IMR-90 (cell line): Measurements from ENCODE around the gene ZNF821. TPM values are rescaled to one million over a fixed set of nuclear protein-coding genes. Genes with fewer than 3 reads are reported as not detected.

Experiments used
- ATAC-seq: fragments of 200-7000 bp; cut with Tn5 transposase; 2 replicates; pipeline ENCODE4 v1.9.1; 2020; ENCODE audit warnings: low read depth, mild to moderate bottlenecking, moderate library complexity
- BruUV-seq: library from RNA; stranded (reverse); fragments of 400-500 nt; replicated peaks from 2 replicates; lab custom pipeline; 2021; lab: Mats Ljungman, UMichigan
- CTCF ChIA-PET: fragments of 300-600 bp; formaldehyde crosslinking; extraction: SDS; loops from one replicate; lab custom pipeline; 2021; ENCODE audit warnings: antibody characterized with exemption; lab: Yijun Ruan, JAX
- POLR2A ChIA-PET: fragments of 300-600 bp; sonication (Branson Sonifier 250); formaldehyde crosslinking; loops from one replicate; lab custom pipeline; 2022; ENCODE audit warnings: antibody characterized with exemption; ENCODE audit not compliant: unreplicated experiment; lab: Charles Lee
- DNase-seq: peaks from one replicate; pipeline ENCODE4 v3.0.0; 2013
- H2AFZ ChIP-seq: replicated peaks from 2 replicates; pipeline ENCODE3; 2013; ENCODE audit warnings: low read length, mild to moderate bottlenecking; ENCODE audit not compliant: poor library complexity
- H2AK5ac ChIP-seq: 2 replicates; pipeline ENCODE4 v1.6.1; 2013; ENCODE audit warnings: low read depth, low read length, inconsistent platforms
- H2AK9ac ChIP-seq: replicated peaks from 2 replicates; pipeline ENCODE3; 2013; ENCODE audit warnings: mild to moderate bottlenecking, low read depth, low read length, moderate library complexity; ENCODE audit not compliant: poor library complexity
- H2BK120ac ChIP-seq: 2 replicates; pipeline ENCODE4 v1.6.1; 2013; ENCODE audit warnings: low read depth, low read length, inconsistent platforms
- H2BK15ac ChIP-seq: 3 replicates; pipeline ENCODE4 v1.6.1; 2013; ENCODE audit warnings: low read depth, low read length, inconsistent platforms
- H2BK20ac ChIP-seq: 2 replicates; pipeline ENCODE4 v1.6.1; 2013; ENCODE audit warnings: low read depth, mild to moderate bottlenecking, inconsistent platforms, low read length, moderate library complexity
- H2BK5ac ChIP-seq: 2 replicates; pipeline ENCODE4 v1.6.1; 2013; ENCODE audit warnings: mild to moderate bottlenecking, low read depth, low read length, inconsistent platforms; ENCODE audit not compliant: poor library complexity, severe bottlenecking
- H3K14ac ChIP-seq: replicated peaks from 2 replicates; pipeline ENCODE4 v1.6.1; 2013; ENCODE audit warnings: low read depth, low read length, inconsistent platforms
- H3K18ac ChIP-seq: 2 replicates; pipeline ENCODE4 v1.6.1; 2013; ENCODE audit warnings: low read depth, low read length, control low read depth
- H3K23ac ChIP-seq: 2 replicates; pipeline ENCODE4 v1.6.1; 2013; ENCODE audit warnings: low read depth, low read length, inconsistent platforms
- H3K27ac ChIP-seq: 2 replicates; pipeline ENCODE4 v1.5.1; 2013; ENCODE audit warnings: mild to moderate bottlenecking, control low read depth, low read length; ENCODE audit not compliant: insufficient read depth
- H3K27me3 ChIP-seq: 2 replicates; pipeline ENCODE4 v1.6.1; 2013; ENCODE audit warnings: low read length; ENCODE audit not compliant: control insufficient read depth, insufficient read depth
- H3K36me3 ChIP-seq: 2 replicates; pipeline ENCODE4 v1.6.1; 2013; ENCODE audit warnings: low read length, mixed read lengths; ENCODE audit not compliant: control insufficient read depth, insufficient read depth
- H3K4ac ChIP-seq: 2 replicates; pipeline ENCODE4 v1.6.1; 2013; ENCODE audit warnings: low read depth, low read length, inconsistent platforms
- H3K4me1 ChIP-seq: 2 replicates; pipeline ENCODE4 v1.6.1; 2013; ENCODE audit warnings: low read length, mixed read lengths; ENCODE audit not compliant: control insufficient read depth, insufficient read depth
- H3K4me2 ChIP-seq: 2 replicates; pipeline ENCODE4 v1.6.1; 2013; ENCODE audit warnings: low read depth, mild to moderate bottlenecking, control low read depth, low read length, moderate library complexity
- H3K4me3 ChIP-seq: 2 replicates; pipeline ENCODE4 v1.5.1; 2013; ENCODE audit warnings: low read depth, mild to moderate bottlenecking, control low read depth, low read length, moderate library complexity; ENCODE audit not compliant: insufficient read depth
- H3K56ac ChIP-seq: 2 replicates; pipeline ENCODE4 v1.6.1; 2013; ENCODE audit warnings: low read length, inconsistent platforms; ENCODE audit not compliant: insufficient read depth; ENCODE audit errors: extremely low read depth
- H3K79me1 ChIP-seq, 2 experiments: 2 replicates each; pipeline ENCODE4 v1.6.1; 2013; ENCODE audit warnings: low read length in 2 of 2, inconsistent platforms in 1 of 2, low read depth in 1 of 2
- H3K9ac ChIP-seq: 2 replicates; pipeline ENCODE4 v1.6.1; 2013; ENCODE audit warnings: low read depth, low read length, control low read depth
- H3K9me1 ChIP-seq: 2 replicates; pipeline ENCODE4 v1.6.1; 2013; ENCODE audit warnings: low read length, inconsistent platforms; ENCODE audit not compliant: insufficient read depth
- H3K9me3 ChIP-seq: 2 replicates; pipeline ENCODE4 v1.6.1; 2013; ENCODE audit warnings: low read length; ENCODE audit not compliant: control insufficient read depth, insufficient read depth
- H4K20me1 ChIP-seq: 2 replicates; pipeline ENCODE4 v1.6.1; 2013; ENCODE audit warnings: low read length, inconsistent platforms; ENCODE audit not compliant: insufficient read depth
- H4K5ac ChIP-seq: 2 replicates; pipeline ENCODE4 v1.6.1; 2013; ENCODE audit warnings: mild to moderate bottlenecking, low read depth, low read length, control low read depth
- H4K8ac ChIP-seq, 2 experiments: 2 replicates each; pipeline ENCODE4 v1.6.1; 2013; ENCODE audit warnings: low read depth in 2 of 2, low read length in 2 of 2, control low read depth in 1 of 2, inconsistent platforms in 1 of 2
- H4K91ac ChIP-seq: 2 replicates; pipeline ENCODE4 v1.6.1; 2013; ENCODE audit warnings: low read depth, low read length, inconsistent platforms; ENCODE audit not compliant: insufficient read depth
- CEBPB ChIP-seq: IDR thresholded peaks from 2 replicates; pipeline ENCODE4 v1.6.1; 2012; ENCODE audit warnings: low read depth, low read length, improper control_type of control experiment
- CTCF ChIP-seq: conservative IDR thresholded peaks from 2 replicates; pipeline ENCODE4 v1.5.1; 2012; ENCODE audit warnings: mild to moderate bottlenecking, low read depth, low read length, improper control_type of control experiment
- FOS ChIP-seq: fragments of 150-350 bp; IDR thresholded peaks from 2 replicates; pipeline ENCODE4 v1.6.1; 2016; ENCODE audit warnings: low read depth, low read length
- WGBS, 2 experiments: methylation state at CpG; one replicate each; pipeline versions ENCODE4 v1.1.5 to v1.1.7; 2013; ENCODE audit warnings: missing lambda C conversion rate in 2 of 2; ENCODE audit not compliant: insufficient read length in 1 of 2; ENCODE audit errors: extremely low coverage in 2 of 2; 5-methylcytosine and 5-hydroxymethylcytosine counted together
- dilution Hi-C: fragments of 300-500 bp; cut with HindIII; formaldehyde crosslinking; loops from one replicate; pipeline ENCODE4 v1.14.3; 2018; ENCODE audit warnings: low sequenced_read_pairs; ENCODE audit not compliant: unreplicated experiment
- in situ Hi-C: fragments of 300-500 bp; cut with MboI; formaldehyde crosslinking; loops from 3 replicates; pipeline ENCODE4 v1.14.3; 2019; ENCODE audit warnings: low sequenced_read_pairs, inconsistent platforms, mixed read lengths
- intact Hi-C: fragments of 100-400 bp; cut with micrococcal nuclease; formaldehyde crosslinking; loops from 2 replicates; pipeline ENCODE4 v1.10.0; 2022
- polyA plus RNA-seq, 3 experiments: library from polyadenylated mRNA; depleted of rRNA; stranded (reverse); fragments of >200 nt; gene quantifications; 2 replicates each; pipeline ENCODE4 v1.2.3, GENCODE V29; 2012; ENCODE audit warnings: low replicate concordance in 1 of 3
- total RNA-seq: library from RNA; depleted of rRNA; stranded (reverse); fragments of >200 nt; gene quantifications from 2 replicates; pipeline ENCODE4 v1.2.3, GENCODE V29; 2012

The ZNF821 gene
- total and polyA plus RNA-seq, 2 of the 4 experiments (the other 2 are of a cell fraction): 5.9 to 6.0 TPM

DNA sequence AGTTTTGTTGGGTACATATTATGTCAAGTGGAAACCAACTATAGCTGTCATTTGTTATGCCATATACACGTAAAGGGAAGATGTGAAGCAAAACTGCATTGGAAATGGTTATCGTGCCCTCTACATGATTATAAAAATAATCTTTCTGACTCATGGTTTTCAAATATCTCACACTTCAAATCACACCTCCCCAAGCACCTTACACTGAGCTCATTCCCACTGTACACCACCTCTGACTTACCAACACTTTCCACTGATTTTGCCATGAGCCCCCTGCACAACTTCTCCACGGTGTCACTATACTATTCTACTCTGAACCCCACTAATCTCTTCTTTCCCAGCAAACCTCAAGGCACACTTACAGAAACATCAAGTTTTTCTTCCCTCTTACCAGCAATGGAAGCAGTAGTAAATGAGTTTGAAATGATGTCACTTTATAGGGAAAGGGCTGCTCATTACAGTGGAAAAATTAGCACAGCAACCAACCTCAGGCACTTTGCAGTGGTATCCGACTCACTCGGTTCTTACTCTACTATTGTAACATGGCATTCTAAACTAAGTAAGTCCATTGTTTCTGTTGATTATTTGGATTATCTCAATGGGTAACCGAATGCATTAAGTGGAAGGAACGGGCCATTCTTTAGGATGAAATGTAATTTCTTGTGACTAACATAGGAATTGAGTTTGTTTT is 18.7 kb downstream of the ZNF821 start:
- WGBS, 2 experiments: no CpG with 5 or more reads among the region's 7 CpGs
- intact Hi-C loops (no loop called here), in situ Hi-C loops (no loop called here), dilution Hi-C loops (no loop called here)
- Histone ChIP-seq H3K4me1 (no peaks in the 10 kb centered on the region), H2AK9ac (no peak overlapping the region), H3K9me3 (no peaks in the 10 kb centered on the region), H4K91ac (no peak overlapping the region), H2BK20ac (no peak overlapping the region), H3K4me3 (no peak overlapping the region), H2BK120ac (no peak overlapping the region), H3K14ac (no peak overlapping the region), H4K20me1 (no peaks in the 10 kb centered on the region; the same call in 1 of the 2 replicates), H3K27ac (no peak overlapping the region), H3K56ac (no peak overlapping the region), H2BK5ac (no peak overlapping the region), H3K23ac (no peak overlapping the region), H3K27me3 (no peaks in the 10 kb centered on the region), H3K79me1 (peaks cover 6 to 7% of the 10 kb centered on the region in 2 experiments; a peak in 3 of 4 replicates), H3K4ac (no peak overlapping the region), H3K9me1 (no peaks in the 10 kb centered on the region), H2BK15ac (no peak overlapping the region), H3K9ac (no peak overlapping the region), H4K5ac (no peak overlapping the region), H4K8ac (no peak overlapping the region), H2AK5ac (no peak overlapping the region), H3K18ac (no peak overlapping the region), H2AFZ (no peak overlapping the region), H3K4me2 (no peak overlapping the region), H3K36me3 (peaks cover 26% of the 10 kb centered on the region)
- TF ChIP-seq CTCF (no peak), FOS (no peak), CEBPB (no peak)
- DNase-seq (no peak), ATAC-seq (no peak)
- ChIA-PET POLR2A (no interaction called here), CTCF (no interaction called here)
- BruUV-seq: no TSS peak
